ENCODE data around the gene KANSL1. TPM values are rescaled to one million over a fixed set of nuclear protein-coding genes. Genes with fewer than 3 reads are reported as not detected.

KANSL1 gene
- total RNA-seq, 2 donors from 2014 or later = 83.6 to 170 TPM

DNA sequence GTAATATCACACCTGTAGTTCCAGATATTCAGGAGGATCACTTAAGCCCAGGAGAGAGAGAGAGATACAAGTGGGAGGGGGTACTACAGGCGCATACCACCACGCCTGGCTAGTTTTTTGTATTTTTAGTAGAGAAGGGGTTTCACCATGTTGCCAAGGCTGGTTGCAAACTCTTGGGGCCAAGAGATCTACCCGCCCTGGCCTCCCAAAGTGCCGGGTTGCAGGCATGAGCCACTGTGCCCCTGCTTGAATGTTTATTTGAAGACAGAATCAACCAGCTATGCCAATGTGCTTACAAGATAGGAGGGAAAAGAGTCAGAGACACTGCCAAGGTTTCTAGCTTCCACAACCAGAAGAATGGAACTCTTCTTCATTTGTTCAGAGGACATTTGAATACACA, 106.4 kb downstream of the KANSL1 start:
- Mint-ChIP-seq H3K36me3 (ENCODE audit: low read depth) (peaks cover 61% of the 10 kb centered on the region), H3K27me3 (no peaks in the 10 kb centered on the region), H3K9me3 (no peaks in the 10 kb centered on the region), H3K27ac (no peak overlapping the region), H3K4me1 (peaks cover 44% of the 10 kb centered on the region), H3K4me3 (no peak overlapping the region)
- ATAC-seq (replicated peaks) = no peak

DNA sequence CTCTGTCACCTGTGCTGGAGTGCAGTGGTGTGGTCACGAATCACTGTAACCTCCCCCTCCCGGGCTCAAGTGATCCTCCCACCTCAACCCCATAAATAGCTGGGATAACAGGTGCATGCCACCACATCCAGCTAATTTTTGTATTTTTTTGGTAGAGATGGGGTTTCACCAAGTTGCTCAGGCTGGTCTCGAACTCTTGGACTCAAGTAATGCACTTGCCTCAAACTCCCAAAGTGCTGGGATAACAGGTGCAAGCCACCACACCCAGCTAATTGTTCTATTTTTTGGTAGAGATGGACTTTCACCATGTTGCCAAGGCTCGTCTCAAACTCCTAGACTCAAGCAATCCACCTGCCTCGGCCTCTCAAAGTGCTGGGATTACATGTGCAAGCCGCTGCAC, 107.7 kb downstream of the KANSL1 start:
- Mint-ChIP-seq H3K36me3 (ENCODE audit: low read depth) (peaks cover 61% of the 10 kb centered on the region), H3K27ac (peak overlapping the region; percentile 58), H3K4me3 (no peak overlapping the region), H3K9me3 (no peaks in the 10 kb centered on the region), H3K27me3 (no peaks in the 10 kb centered on the region), H3K4me1 (peaks cover 52% of the 10 kb centered on the region)
- no peak for ATAC-seq (replicated peaks)

DNA sequence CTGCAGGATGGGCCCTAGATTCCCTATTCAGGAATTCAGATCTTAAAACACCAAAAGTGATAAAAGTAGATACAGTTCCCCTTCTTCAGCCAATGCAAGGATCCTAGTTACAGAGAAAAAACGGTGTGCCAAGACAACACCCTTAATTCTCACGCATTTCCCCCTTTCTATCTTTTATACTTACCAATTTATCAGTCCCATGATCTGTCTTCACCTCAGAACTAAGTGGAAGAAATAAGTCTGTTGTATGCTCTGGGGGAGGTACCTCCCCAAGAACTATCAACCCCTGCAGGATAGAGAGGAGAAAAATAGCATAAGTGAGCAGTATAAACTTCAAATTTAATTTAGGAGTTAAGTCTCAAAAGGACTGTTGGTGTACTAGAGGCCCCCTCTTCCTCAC, 111.0 kb downstream of the KANSL1 start:
- Mint-ChIP-seq H3K4me3 (no peak overlapping the region), H3K4me1 (peaks cover 37% of the 10 kb centered on the region), H3K9me3 (no peaks in the 10 kb centered on the region), H3K27me3 (no peaks in the 10 kb centered on the region), H3K27ac (peak overlapping the region; percentile 54), H3K36me3 (ENCODE audit: low read depth) (peaks cover 67% of the 10 kb centered on the region)
- ATAC-seq (replicated peaks) = no peak

DNA sequence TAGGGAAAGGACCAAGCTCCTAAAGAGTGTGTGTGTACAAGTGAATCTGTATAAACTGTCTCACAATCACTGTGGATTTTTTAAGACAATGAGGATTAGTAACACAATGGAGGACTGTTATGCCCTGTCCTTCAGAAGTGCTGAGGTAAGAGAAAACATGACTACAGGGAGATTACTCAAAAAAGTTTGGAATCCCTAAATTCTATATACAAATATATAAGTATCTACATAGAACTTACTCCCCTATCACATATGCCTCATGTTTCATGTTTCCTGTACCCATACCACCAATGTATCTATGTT, 112.3 kb downstream of the KANSL1 start:
- no peak overlapping the region for H3K4me3 Mint-ChIP-seq
- peaks cover 31% of the 10 kb centered on the region for H3K4me1 Mint-ChIP-seq
- peaks cover 71% of the 10 kb centered on the region for H3K36me3 Mint-ChIP-seq (ENCODE audit: low read depth)
- no peak for ATAC-seq (replicated peaks)
- no peaks in the 10 kb centered on the region for H3K9me3 Mint-ChIP-seq
- H3K27me3 Mint-ChIP-seq = no peaks in the 10 kb centered on the region
- no peak overlapping the region for H3K27ac Mint-ChIP-seq

- H3K9me3 Mint-ChIP-seq = no peaks in the 10 kb centered on the region
- no peak for ATAC-seq (replicated peaks)
- H3K36me3 Mint-ChIP-seq (ENCODE audit: low read depth) = peaks cover 74% of the 10 kb centered on the region
- peaks cover 31% of the 10 kb centered on the region for H3K4me1 Mint-ChIP-seq
- no peaks in the 10 kb centered on the region for H3K27me3 Mint-ChIP-seq
- H3K27ac Mint-ChIP-seq = no peak overlapping the region
- H3K4me3 Mint-ChIP-seq = no peak overlapping the region
Measured at GRCh38 chr17:46080118-46081017, 112.9 kb downstream of the KANSL1 start.

DNA sequence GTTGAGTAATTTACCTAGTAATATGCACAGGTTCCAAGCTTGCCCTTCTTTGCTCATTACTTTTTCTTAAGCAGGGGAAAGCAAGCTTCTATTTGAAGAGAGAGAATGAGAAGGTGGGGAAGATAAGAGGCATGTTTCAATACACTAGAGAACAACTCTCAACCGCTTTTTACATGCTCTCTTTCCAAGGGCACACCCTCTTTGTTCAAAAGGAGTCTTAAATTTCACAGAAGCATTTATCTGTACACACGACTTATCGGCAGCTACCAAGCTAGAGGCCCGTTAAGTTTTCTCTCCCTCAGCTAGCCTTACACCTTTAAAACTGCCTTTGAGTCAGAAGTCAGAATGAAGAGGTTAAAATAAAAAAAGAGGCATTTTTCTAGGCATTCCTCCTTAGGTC, 114.6 kb downstream of the KANSL1 start:
- Mint-ChIP-seq H3K27me3 (no peaks in the 10 kb centered on the region), H3K4me3 (no peak overlapping the region), H3K4me1 (peaks cover 20% of the 10 kb centered on the region), H3K36me3 (ENCODE audit: low read depth) (peaks cover 77% of the 10 kb centered on the region), H3K9me3 (no peaks in the 10 kb centered on the region), H3K27ac (peak overlapping the region; percentile 10)
- no peak for ATAC-seq (replicated peaks)

DNA sequence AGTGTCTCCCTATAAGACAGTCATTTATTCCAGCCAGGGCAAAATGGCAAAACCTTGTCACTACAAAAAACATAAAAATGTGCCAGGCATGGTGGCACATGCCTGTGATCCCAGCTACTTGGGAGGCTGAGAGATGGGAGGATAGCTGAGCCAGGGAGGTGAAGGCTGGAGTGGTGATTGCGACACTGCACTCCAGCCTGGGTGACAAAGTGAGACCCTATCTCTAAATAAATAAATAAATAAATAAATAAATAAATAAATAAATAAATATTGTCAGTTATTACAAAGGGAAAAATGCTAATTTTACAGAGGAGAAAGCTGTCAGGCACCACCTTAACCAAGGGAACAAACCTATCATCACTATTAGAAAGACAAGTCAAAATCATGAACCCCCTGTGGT, 118.7 kb downstream of the KANSL1 start:
- Mint-ChIP-seq H3K9me3 (no peaks in the 10 kb centered on the region), H3K27me3 (no peaks in the 10 kb centered on the region), H3K36me3 (ENCODE audit: low read depth) (peaks cover 59% of the 10 kb centered on the region), H3K4me1 (peaks cover 13% of the 10 kb centered on the region), H3K4me3 (no peak overlapping the region), H3K27ac (no peak overlapping the region)
- ATAC-seq (replicated peaks) = no peak

DNA sequence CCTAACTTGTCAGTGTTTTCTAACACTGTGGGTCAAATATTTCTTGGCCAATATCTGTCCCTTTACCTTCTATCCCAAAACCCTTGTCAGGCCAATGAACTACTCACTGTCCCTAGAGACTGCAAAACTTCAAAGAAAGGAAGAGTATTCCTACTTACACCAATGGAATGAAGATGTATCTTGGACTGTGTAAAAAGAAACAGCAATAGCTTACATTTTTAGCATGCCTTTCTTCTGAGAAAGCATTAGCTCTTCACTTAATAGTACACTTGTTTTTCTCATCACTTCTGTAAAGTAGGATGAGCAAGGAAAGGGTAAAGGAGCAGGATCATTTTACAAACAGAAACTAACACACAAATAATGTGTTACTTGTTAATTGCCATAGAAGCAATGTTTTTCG, 120.2 kb downstream of the KANSL1 start:
- no peak for ATAC-seq (replicated peaks)
- Mint-ChIP-seq H3K4me3 (no peak overlapping the region), H3K27me3 (no peaks in the 10 kb centered on the region), H3K27ac (no peak overlapping the region), H3K4me1 (peaks cover 11% of the 10 kb centered on the region), H3K36me3 (ENCODE audit: low read depth) (peaks cover 52% of the 10 kb centered on the region), H3K9me3 (no peaks in the 10 kb centered on the region)

DNA sequence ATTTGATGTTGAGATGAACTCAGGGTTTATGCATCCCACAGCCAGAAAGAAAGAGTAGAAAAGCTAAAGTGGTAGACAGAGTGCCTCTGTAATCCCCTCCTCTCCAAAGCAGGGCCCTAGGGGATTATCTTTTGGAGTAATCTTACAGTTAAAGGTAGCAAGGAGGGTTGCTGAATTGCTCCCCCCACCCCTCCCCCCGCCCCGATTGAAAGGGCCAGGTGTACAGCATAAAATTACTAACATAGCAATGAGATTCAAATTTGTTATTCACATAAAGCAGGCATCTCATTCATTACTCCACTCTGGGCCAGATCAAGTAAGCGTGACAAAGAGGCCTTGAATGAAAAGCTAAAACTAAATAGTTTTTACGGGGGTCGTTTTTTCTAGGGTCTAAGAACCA, 121.4 kb downstream of the KANSL1 start:
- Mint-ChIP-seq H3K4me3 (no peak overlapping the region), H3K27ac (no peak overlapping the region), H3K36me3 (ENCODE audit: low read depth) (peaks cover 52% of the 10 kb centered on the region), H3K4me1 (peaks cover 14% of the 10 kb centered on the region), H3K27me3 (no peaks in the 10 kb centered on the region), H3K9me3 (no peaks in the 10 kb centered on the region)
- ATAC-seq (replicated peaks) = no peak

DNA sequence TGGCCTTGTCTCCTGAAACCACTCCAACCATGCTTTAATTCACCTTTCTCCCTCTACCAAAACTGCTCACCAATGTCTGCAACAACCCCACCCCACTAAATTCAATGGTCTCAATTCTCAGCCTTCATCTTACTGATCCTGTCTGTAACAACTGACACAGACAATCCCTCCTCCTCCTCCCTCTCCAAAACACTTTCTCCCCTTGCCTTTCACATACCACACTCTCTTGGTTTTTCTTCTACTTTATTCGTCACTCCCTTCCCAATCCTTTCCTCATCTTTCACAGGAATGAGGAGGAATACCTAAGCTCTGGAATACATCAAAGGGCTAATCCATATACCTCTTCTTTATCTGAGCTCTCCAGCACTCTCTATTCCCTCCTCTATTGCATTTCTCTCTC, 128.8 kb downstream of the KANSL1 start:
- H3K27ac Mint-ChIP-seq = no peak overlapping the region

GRCh38 chr17:46063241-46063640, 130.0 kb downstream of the KANSL1 start:
- Mint-ChIP-seq H3K4me3 (no peak overlapping the region), H3K36me3 (ENCODE audit: low read depth) (peaks cover 94% of the 10 kb centered on the region)

More for the DNA sequence above, 128.8 kb downstream of the KANSL1 start:
- H3K4me3 Mint-ChIP-seq = no peak overlapping the region
- H3K4me1 Mint-ChIP-seq = peaks cover 8% of the 10 kb centered on the region
- ATAC-seq (replicated peaks) = no peak
- H3K36me3 Mint-ChIP-seq (ENCODE audit: low read depth) = peaks cover 86% of the 10 kb centered on the region
- no peaks in the 10 kb centered on the region for H3K27me3 Mint-ChIP-seq
- no peaks in the 10 kb centered on the region for H3K9me3 Mint-ChIP-seq

DNA sequence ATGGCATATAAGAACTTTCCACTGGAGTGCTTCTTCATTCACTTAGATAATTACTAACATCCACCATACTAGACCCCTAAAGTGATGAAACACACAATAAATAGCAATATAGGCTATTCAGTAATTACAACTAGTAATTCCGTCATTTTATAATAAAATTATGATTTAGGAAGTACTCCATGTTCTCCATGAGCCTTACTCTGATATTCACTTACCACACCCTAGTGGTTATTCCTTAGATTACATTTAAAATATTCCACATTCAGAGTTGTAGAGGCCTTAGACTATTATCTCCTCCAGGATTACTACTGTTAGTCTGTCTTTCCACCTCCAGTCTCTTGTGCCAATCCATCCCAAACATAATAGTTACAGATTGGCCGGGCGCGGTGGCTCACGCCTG, 131.8 kb downstream of the KANSL1 start:
- H3K27ac Mint-ChIP-seq = no peak overlapping the region
- no peaks in the 10 kb centered on the region for H3K27me3 Mint-ChIP-seq
- H3K9me3 Mint-ChIP-seq = no peaks in the 10 kb centered on the region
- H3K36me3 Mint-ChIP-seq (ENCODE audit: low read depth) = peaks cover 94% of the 10 kb centered on the region
- ATAC-seq (replicated peaks) = no peak
- H3K4me1 Mint-ChIP-seq = peaks cover 22% of the 10 kb centered on the region
- H3K4me3 Mint-ChIP-seq = no peak overlapping the region

More at GRCh38 chr17:46063241-46063640, 130.0 kb downstream of the KANSL1 start:
- Mint-ChIP-seq H3K4me1 (peaks cover 16% of the 10 kb centered on the region), H3K27ac (no peak overlapping the region), H3K9me3 (no peaks in the 10 kb centered on the region), H3K27me3 (no peaks in the 10 kb centered on the region)
- ATAC-seq (replicated peaks) = no peak

DNA sequence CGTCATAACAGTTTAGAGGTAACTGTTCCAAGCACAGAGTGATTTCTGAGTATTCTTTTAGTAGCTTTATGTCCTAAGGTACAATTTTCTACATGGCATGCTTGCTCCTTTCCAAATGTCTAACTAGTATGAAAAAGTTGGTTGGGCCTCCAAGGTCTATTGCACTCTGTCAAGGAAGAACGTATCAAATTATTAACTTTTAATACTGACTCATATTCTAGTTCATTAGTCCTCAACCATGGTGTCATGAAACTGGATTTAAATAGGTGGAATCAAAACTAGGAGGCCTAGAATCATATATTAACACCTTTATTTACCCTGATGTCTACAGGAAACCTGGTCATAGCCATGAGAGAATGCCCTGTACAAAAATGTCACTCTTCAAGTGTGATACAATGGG, 132.8 kb downstream of the KANSL1 start:
- Mint-ChIP-seq H3K9me3 (no peaks in the 10 kb centered on the region), H3K36me3 (ENCODE audit: low read depth) (peaks cover 89% of the 10 kb centered on the region), H3K27ac (no peak overlapping the region), H3K4me3 (no peak overlapping the region), H3K27me3 (no peaks in the 10 kb centered on the region), H3K4me1 (peaks cover 22% of the 10 kb centered on the region)
- no peak for ATAC-seq (replicated peaks)

DNA sequence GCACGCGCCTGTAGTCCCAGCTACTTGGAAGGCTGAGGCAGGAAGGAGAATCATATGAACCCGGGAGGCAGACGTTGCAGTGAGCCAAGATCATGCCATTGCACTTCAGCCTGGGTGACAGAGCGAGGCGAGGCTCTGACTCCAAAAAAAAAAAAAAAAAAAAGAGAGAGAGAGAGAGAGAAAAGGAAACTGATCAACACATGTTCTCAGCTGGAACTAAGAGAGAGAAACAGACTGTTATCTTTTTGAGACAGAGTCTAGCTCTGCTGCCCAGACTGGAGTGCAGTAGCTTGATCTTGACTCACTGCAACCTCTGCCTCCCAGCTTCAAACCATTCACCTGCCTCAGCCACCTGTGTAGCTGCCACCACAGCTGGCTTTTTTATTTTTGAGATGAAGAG, 133.7 kb downstream of the KANSL1 start:
- Mint-ChIP-seq H3K27ac (no peak overlapping the region), H3K4me1 (peaks cover 23% of the 10 kb centered on the region)
- ATAC-seq (replicated peaks) = no peak

DNA sequence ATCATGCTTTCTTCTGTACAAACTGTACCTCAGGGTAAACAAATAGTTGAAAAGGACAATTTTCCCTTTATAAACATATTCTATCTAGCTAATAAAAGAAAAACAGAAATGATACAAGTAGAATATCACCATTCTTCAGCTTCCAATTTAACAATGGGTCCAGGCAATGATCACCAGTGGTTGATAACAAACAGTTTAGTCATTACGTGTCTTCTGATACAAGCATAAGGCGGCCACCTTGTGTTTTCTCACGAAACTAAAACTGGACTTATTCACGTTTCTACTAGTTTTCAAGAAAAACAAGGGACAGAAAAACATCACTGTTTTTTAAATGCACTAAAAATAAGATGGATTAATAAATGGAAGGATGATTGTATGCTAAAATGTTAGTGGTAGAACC, 135.9 kb downstream of the KANSL1 start:
- no peaks in the 10 kb centered on the region for H3K27me3 Mint-ChIP-seq
- peaks cover 28% of the 10 kb centered on the region for H3K4me1 Mint-ChIP-seq
- H3K9me3 Mint-ChIP-seq = no peaks in the 10 kb centered on the region
- H3K27ac Mint-ChIP-seq = peak overlapping the region; percentile 65
- no peak for ATAC-seq (replicated peaks)
- H3K36me3 Mint-ChIP-seq (ENCODE audit: low read depth) = peaks cover 81% of the 10 kb centered on the region
- H3K4me3 Mint-ChIP-seq = no peak overlapping the region

More for the DNA sequence above, 133.7 kb downstream of the KANSL1 start:
- Mint-ChIP-seq H3K36me3 (ENCODE audit: low read depth) (peaks cover 86% of the 10 kb centered on the region), H3K4me3 (no peak overlapping the region), H3K27me3 (no peaks in the 10 kb centered on the region), H3K9me3 (no peaks in the 10 kb centered on the region)
